Measurements from ENCODE around the gene OPRPN. TPM values are rescaled to one million over a fixed set of nuclear protein-coding genes. Genes with fewer than 3 reads are reported as not detected.

OPRPN gene
- total and polyA plus RNA-seq, 9 donors: not detected

DNA sequence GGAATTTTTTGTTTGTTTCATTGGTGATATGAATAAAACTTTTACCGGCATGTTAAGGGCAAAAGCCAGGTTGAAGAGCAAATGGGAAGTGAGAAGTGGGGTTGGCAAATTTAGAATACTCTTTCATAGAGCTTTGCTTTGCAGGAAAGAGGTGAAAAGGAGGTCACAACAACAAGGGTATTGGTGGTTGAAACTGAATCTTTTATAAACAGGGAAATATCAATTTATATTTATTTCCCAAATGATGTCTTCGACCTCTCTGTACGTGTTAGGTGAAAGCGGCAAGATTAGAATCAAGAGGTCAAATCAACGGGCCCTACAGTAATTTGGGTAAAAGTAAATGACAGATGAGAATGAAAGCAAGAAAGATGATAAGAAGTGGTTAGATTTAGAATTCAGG lies 33.7 kb upstream of the OPRPN start:
- 62 to 82% (median 71%) methylated on average over 5 of the region's 5 CpGs for WGBS, 3 donors
- Histone ChIP-seq H3K4me1 (ENCODE audit: insufficient read depth) (no peaks in the 10 kb centered on the region), H3K9me3 (no peaks in the 10 kb centered on the region), H3K27ac (no peak overlapping the region), H3K4me3 (no peak overlapping the region), H3K27me3 (no peaks in the 10 kb centered on the region), H3K36me3 (no peaks in the 10 kb centered on the region)
- DNase-seq: no peak
- intact Hi-C loops (cut with DNase I): no loop called here
- TF ChIP-seq POLR2A (IDR thresholded peaks at IDR 0.05) (no peak), EP300 (IDR thresholded peaks at IDR 0.05) (no peak)
- TF ChIP-seq, protein P1, sequence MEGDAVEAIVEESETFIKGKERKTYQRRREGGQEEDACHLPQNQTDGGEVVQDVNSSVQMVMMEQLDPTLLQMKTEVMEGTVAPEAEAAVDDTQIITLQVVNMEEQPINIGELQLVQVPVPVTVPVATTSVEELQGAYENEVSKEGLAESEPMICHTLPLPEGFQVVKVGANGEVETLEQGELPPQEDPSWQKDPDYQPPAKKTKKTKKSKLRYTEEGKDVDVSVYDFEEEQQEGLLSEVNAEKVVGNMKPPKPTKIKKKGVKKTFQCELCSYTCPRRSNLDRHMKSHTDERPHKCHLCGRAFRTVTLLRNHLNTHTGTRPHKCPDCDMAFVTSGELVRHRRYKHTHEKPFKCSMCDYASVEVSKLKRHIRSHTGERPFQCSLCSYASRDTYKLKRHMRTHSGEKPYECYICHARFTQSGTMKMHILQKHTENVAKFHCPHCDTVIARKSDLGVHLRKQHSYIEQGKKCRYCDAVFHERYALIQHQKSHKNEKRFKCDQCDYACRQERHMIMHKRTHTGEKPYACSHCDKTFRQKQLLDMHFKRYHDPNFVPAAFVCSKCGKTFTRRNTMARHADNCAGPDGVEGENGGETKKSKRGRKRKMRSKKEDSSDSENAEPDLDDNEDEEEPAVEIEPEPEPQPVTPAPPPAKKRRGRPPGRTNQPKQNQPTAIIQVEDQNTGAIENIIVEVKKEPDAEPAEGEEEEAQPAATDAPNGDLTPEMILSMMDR (IDR thresholded peaks at IDR 0.05): no peak

DNA sequence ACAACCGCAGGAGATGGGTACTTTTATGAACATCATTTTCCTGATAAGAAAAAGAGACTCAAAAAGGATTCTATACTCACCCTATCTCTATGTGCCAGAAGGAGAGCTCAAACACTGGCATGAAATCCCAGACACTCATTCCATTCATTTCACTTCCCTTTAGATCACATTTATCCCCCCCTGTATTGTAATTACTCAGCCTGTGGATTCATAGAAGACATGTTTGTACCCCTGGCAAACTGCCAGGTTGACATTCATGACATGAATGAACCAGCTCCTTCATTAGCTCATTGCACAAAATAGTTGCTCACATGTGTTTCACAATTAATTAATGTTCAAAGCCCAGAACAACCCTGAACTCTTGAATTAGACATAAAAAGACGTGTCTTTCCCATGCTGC lies 32.3 kb upstream of the OPRPN start:
- intact Hi-C loops (cut with DNase I): no loop called here
- Histone ChIP-seq H3K36me3 (no peaks in the 10 kb centered on the region), H3K27ac (no peak overlapping the region), H3K27me3 (no peaks in the 10 kb centered on the region), H3K4me3 (no peak overlapping the region), H3K4me1 (ENCODE audit: insufficient read depth) (no peaks in the 10 kb centered on the region), H3K9me3 (no peaks in the 10 kb centered on the region)
- WGBS, 3 donors: 48 to 66% (median 55%) methylated on average over 2 of the region's 2 CpGs
- TF ChIP-seq POLR2A (IDR thresholded peaks at IDR 0.05) (no peak), EP300 (IDR thresholded peaks at IDR 0.05) (no peak)
- TF ChIP-seq, protein P1 (IDR thresholded peaks at IDR 0.05): no peak
- no peak for DNase-seq

DNA sequence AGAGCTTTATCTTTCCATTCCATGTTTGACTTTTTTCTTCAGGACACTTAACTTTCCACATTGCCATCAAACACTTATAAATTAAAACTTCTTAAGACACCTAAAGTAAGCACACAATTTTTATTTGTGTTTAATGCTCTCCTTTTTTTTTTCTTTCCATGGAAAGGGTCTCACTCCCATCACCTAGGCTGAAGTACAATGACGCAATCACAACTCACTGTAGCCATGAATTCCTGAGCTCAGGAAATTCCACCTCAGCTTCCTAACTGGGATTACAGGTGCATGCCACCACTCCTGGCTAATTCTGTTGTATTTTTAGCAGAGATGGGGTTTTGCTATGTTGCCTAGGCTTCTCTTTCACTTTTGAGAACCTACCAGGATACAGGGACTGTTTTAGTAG lies 29.9 kb upstream of the OPRPN start:
- DNase-seq: no peak
- H3K27me3 ChIP-seq: no peaks in the 10 kb centered on the region
- TF ChIP-seq POLR2A (IDR thresholded peaks at IDR 0.05): no peak
- TF ChIP-seq, protein P1 (IDR thresholded peaks at IDR 0.05): no peak
- TF ChIP-seq EP300 (IDR thresholded peaks at IDR 0.05): no peak
- intact Hi-C loops (cut with DNase I): no loop called here
- H3K36me3 ChIP-seq: no peaks in the 10 kb centered on the region
- H3K4me1 ChIP-seq (ENCODE audit: insufficient read depth): no peaks in the 10 kb centered on the region
- WGBS, 3 donors: 88 to 94% (median 92%) methylated on average over 1 of the region's 1 CpG
- no peaks in the 10 kb centered on the region for H3K9me3 ChIP-seq
- no peak overlapping the region for H3K4me3 ChIP-seq
- H3K27ac ChIP-seq: no peak overlapping the region

DNA sequence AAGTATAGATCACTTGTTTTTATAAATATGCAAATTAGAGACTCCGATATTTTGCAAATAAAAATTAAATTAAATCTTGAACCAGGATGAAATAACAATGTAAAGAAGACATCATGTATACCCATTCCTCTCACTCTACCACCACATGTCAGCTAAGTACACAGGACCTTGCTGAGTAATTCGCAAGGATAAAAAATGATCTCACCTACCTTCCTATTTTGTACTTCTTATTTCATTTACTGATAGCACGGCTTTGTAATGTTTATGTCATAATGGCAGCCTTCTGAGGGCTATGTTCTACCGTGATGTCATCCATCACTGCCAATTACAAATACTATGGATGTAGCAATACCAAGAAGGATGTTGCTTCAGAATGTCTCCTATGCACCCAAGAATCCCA lies 25.8 kb upstream of the OPRPN start:
- intact Hi-C loops (cut with DNase I): no loop called here
- TF ChIP-seq POLR2A (IDR thresholded peaks at IDR 0.05) (no peak), EP300 (IDR thresholded peaks at IDR 0.05) (no peak)
- TF ChIP-seq, protein P1 (IDR thresholded peaks at IDR 0.05): no peak
- 88 to 90% (median 89%) methylated on average over 4 of the region's 4 CpGs for WGBS, 3 donors

DNA sequence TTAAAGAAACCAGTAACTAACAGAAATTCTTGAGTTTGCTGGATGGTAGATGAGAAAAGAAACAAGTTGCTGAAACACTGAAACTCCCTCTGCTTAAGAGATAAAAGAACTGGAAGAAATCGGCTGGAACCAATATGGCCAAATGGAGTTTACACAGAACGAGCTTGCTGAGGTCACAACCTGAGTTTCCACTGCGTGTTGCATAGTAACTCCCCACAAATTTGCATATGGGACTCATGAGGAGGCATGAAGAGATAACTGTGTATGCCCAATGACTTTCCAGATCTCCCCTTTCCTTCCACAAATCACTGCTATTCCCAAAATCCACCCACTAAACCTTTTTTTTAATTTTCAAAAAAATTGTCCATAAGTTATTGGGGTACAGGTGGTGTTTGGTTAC lies 25.0 kb upstream of the OPRPN start:
- DNase-seq: no peak
- Histone ChIP-seq H3K4me3 (no peak overlapping the region), H3K27ac (no peak overlapping the region), H3K9me3 (no peaks in the 10 kb centered on the region), H3K4me1 (ENCODE audit: insufficient read depth) (no peaks in the 10 kb centered on the region), H3K27me3 (no peaks in the 10 kb centered on the region), H3K36me3 (no peaks in the 10 kb centered on the region)
- 30 to 59% (median 34%) methylated on average over 3 of the region's 3 CpGs for WGBS, 3 donors
- TF ChIP-seq EP300 (IDR thresholded peaks at IDR 0.05) (no peak), POLR2A (IDR thresholded peaks at IDR 0.05) (no peak)
- TF ChIP-seq, protein P1 (IDR thresholded peaks at IDR 0.05): no peak
- intact Hi-C loops (cut with DNase I): no loop called here

More for the DNA sequence above, 25.8 kb upstream of the OPRPN start:
- no peaks in the 10 kb centered on the region for H3K4me1 ChIP-seq (ENCODE audit: insufficient read depth)
- no peaks in the 10 kb centered on the region for H3K9me3 ChIP-seq
- H3K36me3 ChIP-seq: no peaks in the 10 kb centered on the region
- no peak overlapping the region for H3K27ac ChIP-seq
- no peak for DNase-seq
- H3K4me3 ChIP-seq: no peak overlapping the region
- H3K27me3 ChIP-seq: no peaks in the 10 kb centered on the region

All from ovary (tissue), 9 donors.